PC-9 (cell line): Measurements from ENCODE around the gene CACFD1. TPM values are rescaled to one million over a fixed set of nuclear protein-coding genes. Genes with fewer than 3 reads are reported as not detected.

Experiments used
- BruUV-seq: library from RNA; stranded (reverse); fragments of 400-500 nt; replicated peaks from 2 replicates; lab custom pipeline; 2021; lab: Mats Ljungman, UMichigan
- CTCF ChIA-PET: fragments of 300-600 bp; sonication (Branson Sonifier 250); formaldehyde crosslinking; loops from one replicate; lab custom pipeline; 2022; ENCODE audit warnings: antibody characterized with exemption; lab: Charles Lee
- POLR2A ChIA-PET: fragments of 300-600 bp; sonication (Branson Sonifier 250); formaldehyde crosslinking; loops from one replicate; lab custom pipeline; 2022; ENCODE audit warnings: antibody characterized with exemption; ENCODE audit not compliant: unreplicated experiment; lab: Charles Lee
- DNase-seq, 2 experiments: peaks; one replicate each; pipeline versions ENCODE4 v3.0.0 to v3.0.0-alpha.2; 2015 to 2022; ENCODE audit warnings: mixed read lengths in 1 of 2
- H2AFZ ChIP-seq: fragments of 200-600 bp; sonication (generic); 2 replicates; pipeline ENCODE4 v1.8.1; 2017; ENCODE audit warnings: antibody characterized with exemption
- H3F3A ChIP-seq: fragments of 200-600 bp; sonication (generic); 2 replicates; pipeline ENCODE4 v1.8.1; 2017; ENCODE audit warnings: antibody characterized with exemption, mild to moderate bottlenecking, low read depth; ENCODE audit not compliant: insufficient read depth
- H3K27ac ChIP-seq: fragments of 200-600 bp; sonication (generic); 2 replicates; pipeline ENCODE4 v1.6.1; 2016; ENCODE audit warnings: mixed run types
- H3K27me3 ChIP-seq: fragments of 200-600 bp; sonication (generic); 2 replicates; pipeline ENCODE4 v1.6.1; 2016; ENCODE audit warnings: low read depth, mixed run types; ENCODE audit not compliant: insufficient read depth
- H3K36me3 ChIP-seq: fragments of 200-600 bp; sonication (generic); 2 replicates; pipeline ENCODE4 v1.6.1; 2016; ENCODE audit warnings: low read depth, mixed run types
- H3K4me1 ChIP-seq: fragments of 200-600 bp; sonication (generic); replicated peaks from 2 replicates; pipeline ENCODE4 v1.6.1; 2016; ENCODE audit warnings: mixed run types; ENCODE audit not compliant: insufficient read depth
- H3K4me2 ChIP-seq: fragments of 200-600 bp; sonication (generic); 2 replicates; pipeline ENCODE4 v1.6.1; 2017; ENCODE audit warnings: mixed run types
- H3K4me3 ChIP-seq: fragments of 200-600 bp; sonication (generic); 2 replicates; pipeline ENCODE4 v1.6.1; 2016; ENCODE audit warnings: mixed run types
- H3K79me2 ChIP-seq: fragments of 200-600 bp; sonication (generic); 2 replicates; pipeline ENCODE4 v1.6.1; 2017; ENCODE audit warnings: low read depth, mixed run types
- H3K9me2 ChIP-seq: fragments of 200-600 bp; sonication (generic); 2 replicates; pipeline ENCODE4 v1.8.1; 2017; ENCODE audit warnings: mild to moderate bottlenecking; ENCODE audit not compliant: insufficient read depth
- H3K9me3 ChIP-seq: fragments of 200-600 bp; sonication (generic); 2 replicates; pipeline ENCODE4 v1.8.1; 2016; ENCODE audit warnings: low read depth; ENCODE audit not compliant: insufficient read depth
- H4K20me1 ChIP-seq: fragments of 200-600 bp; sonication (generic); 2 replicates; pipeline ENCODE4 v1.8.1; 2017; ENCODE audit not compliant: insufficient read depth
- CTCF ChIP-seq: fragments of 200-600 bp; sonication (generic); conservative IDR thresholded peaks from 2 replicates; pipeline ENCODE4 v1.6.1; 2017; ENCODE audit warnings: mixed run types, antibody characterized with exemption, mild to moderate bottlenecking, moderate library complexity
- EZH2 ChIP-seq: fragments of 200-600 bp; sonication (generic); IDR thresholded peaks from 2 replicates; pipeline ENCODE4 v1.8.0; 2017; ENCODE audit warnings: antibody characterized with exemption, low read depth
- intact Hi-C: fragments of 100-400 bp; cut with micrococcal nuclease; formaldehyde crosslinking; loops from one replicate; pipeline ENCODE4 v1.10.0; 2022; ENCODE audit not compliant: unreplicated experiment
- total RNA-seq: library from RNA; stranded (reverse); gene quantifications from 2 replicates; pipeline ENCODE4 v1.2.3, GENCODE V29; 2021

CACFD1 gene
- total RNA-seq, 1 experiment from 2014 or later: 28.7 TPM

- intact Hi-C loops: no loop called here
- ChIA-PET CTCF (no interaction called here), POLR2A (no interaction called here)
- Histone ChIP-seq H3K27ac (no peak overlapping the region), H3K4me1 (no peaks in the 10 kb centered on the region), H3K79me2 (no peaks in the 10 kb centered on the region), H3K9me3 (no peaks in the 10 kb centered on the region), H4K20me1 (no peaks in the 10 kb centered on the region; the same call in 1 of the 2 replicates), H3K27me3 (peaks cover 81% of the 10 kb centered on the region), H3K36me3 (no peaks in the 10 kb centered on the region), H3K4me2 (no peak overlapping the region), H3F3A (peaks cover 9% of the 10 kb centered on the region; the same call in 1 of the 2 replicates), H3K9me2 (no peaks in the 10 kb centered on the region), H3K4me3 (no peak overlapping the region), H2AFZ (no peak overlapping the region)
- BruUV-seq: no TSS peak
- no peak for TF ChIP-seq CTCF
- no peak for TF ChIP-seq EZH2
- DNase-seq: no peak
These were observed 56.6 kb downstream of the CACFD1 start for GRCh38 chr9:133516256-133516960.

GRCh38 chr9:133516961-133517350, 57.2 kb downstream of the CACFD1 start:
- DNase-seq: no peak
- Histone ChIP-seq H3F3A (peaks cover 6% of the 10 kb centered on the region; the same call in 1 of the 2 replicates), H3K4me2 (no peak overlapping the region), H4K20me1 (no peaks in the 10 kb centered on the region; the same call in 1 of the 2 replicates), H3K4me1 (no peaks in the 10 kb centered on the region), H3K27me3 (peaks cover 87% of the 10 kb centered on the region), H3K36me3 (no peaks in the 10 kb centered on the region), H3K9me2 (no peaks in the 10 kb centered on the region), H3K79me2 (no peaks in the 10 kb centered on the region), H2AFZ (no peak overlapping the region), H3K9me3 (no peaks in the 10 kb centered on the region), H3K4me3 (no peak overlapping the region), H3K27ac (no peak overlapping the region)
- ChIA-PET POLR2A (no interaction called here), CTCF (no interaction called here)
- TF ChIP-seq EZH2 (no peak), CTCF (no peak)
- intact Hi-C loops: no loop called here
- no TSS peak for BruUV-seq

GRCh38 chr9:133517711-133518110, 57.9 kb downstream of the CACFD1 start:
- H3K4me1 ChIP-seq: no peaks in the 10 kb centered on the region
- no peaks in the 10 kb centered on the region for H3F3A ChIP-seq
- no peaks in the 10 kb centered on the region for H3K9me3 ChIP-seq
- H3K79me2 ChIP-seq: no peaks in the 10 kb centered on the region
- no peak for TF ChIP-seq EZH2
- TF ChIP-seq CTCF: no peak
- H3K4me3 ChIP-seq: no peak overlapping the region
- H3K27ac ChIP-seq: no peak overlapping the region
- H2AFZ ChIP-seq: no peak overlapping the region
- ChIA-PET POLR2A (no interaction called here), CTCF (no interaction called here)
- H3K9me2 ChIP-seq: no peaks in the 10 kb centered on the region
- no peak for DNase-seq
- H3K27me3 ChIP-seq: peaks cover 91% of the 10 kb centered on the region
- H3K4me2 ChIP-seq: no peak overlapping the region
- intact Hi-C loops: no loop called here
- H3K36me3 ChIP-seq: no peaks in the 10 kb centered on the region
- H4K20me1 ChIP-seq: no peaks in the 10 kb centered on the region; the same call in 1 of the 2 replicates
- no TSS peak for BruUV-seq
